GM15510 (cell line): Measurements from ENCODE around the gene HENMT1.

ENCODE experiments used
- POLR2A ChIP-seq: IDR thresholded peaks from 3 replicates; pipeline ENCODE4 v1.6.1; 2011; ENCODE audit warnings: borderline replicate concordance; ENCODE audit not compliant: insufficient read length; ENCODE audit errors: extremely low read depth

The HENMT1 gene

DNA sequence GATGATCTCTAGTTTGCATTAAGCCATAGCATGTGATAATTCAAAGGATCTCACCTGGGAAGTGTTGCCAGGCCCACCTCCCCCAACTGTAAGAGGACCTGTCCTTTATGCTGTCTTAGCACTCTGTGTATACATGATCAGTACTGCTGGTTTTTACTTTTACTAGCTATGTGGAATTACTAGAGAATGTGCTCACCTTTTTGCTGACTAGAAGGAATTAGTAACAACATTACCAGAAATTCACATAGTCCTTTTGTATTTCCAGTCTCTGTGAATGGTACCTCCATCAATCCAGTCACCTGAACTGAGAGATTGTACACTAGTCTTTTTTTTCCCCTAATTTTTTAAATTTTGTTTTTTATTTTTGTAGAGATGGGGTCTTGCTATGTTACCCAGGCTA lies 54.4 kb downstream of the HENMT1 start:
- TF ChIP-seq POLR2A, result no peak

DNA sequence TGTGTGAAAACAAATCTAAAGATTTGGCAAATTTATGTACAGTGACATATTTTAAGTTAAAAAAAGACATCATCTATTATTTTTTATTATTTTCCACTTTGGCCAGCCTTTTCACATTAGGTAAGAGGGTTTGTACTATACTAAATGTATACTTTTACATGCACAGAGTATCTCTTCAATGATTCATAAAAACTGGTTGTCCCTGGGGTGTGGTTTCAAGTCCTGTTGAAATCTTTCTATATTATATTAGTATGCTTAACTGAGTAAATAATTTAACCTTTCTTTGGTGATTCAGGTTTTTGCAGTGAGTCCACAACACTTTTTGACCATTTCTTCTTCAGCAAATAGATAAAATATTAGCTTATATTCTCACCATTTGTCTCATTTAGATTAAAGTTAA lies 55.3 kb downstream of the HENMT1 start:
- TF ChIP-seq POLR2A, result no peak

DNA sequence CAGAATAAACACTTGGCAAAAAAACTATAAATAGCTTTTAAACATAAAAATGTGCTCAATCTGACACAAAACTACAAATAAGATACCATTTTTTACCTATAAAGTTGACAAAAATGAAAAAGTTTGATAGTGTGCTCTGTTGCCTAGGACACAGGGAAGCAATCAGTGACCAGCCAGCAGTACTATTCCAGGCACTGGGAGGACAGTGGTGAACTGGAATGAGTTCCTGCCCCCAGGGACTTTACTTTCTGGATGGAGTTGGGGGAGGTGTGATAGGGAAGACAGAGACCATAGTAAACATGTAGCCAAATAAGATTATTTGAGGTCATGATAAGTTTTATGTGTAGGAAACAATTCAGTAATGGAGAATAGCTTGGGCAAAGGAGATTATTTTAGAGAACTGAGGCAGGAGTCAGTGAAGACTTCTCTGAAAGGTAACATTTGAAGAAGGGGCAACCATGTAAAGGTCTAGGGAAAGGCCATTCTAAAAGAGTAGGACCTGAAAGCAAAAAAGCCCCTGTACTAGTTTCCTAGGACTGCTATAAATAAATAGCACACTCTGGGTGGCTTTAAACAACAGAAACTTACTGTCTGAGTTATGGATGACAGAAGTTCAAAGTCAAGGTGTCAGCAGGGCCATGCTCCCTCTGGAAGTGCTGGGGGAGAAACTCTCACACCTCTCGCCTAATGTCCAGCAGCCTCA lies 59.0 kb downstream of the HENMT1 start:
- no peak for TF ChIP-seq POLR2A

DNA sequence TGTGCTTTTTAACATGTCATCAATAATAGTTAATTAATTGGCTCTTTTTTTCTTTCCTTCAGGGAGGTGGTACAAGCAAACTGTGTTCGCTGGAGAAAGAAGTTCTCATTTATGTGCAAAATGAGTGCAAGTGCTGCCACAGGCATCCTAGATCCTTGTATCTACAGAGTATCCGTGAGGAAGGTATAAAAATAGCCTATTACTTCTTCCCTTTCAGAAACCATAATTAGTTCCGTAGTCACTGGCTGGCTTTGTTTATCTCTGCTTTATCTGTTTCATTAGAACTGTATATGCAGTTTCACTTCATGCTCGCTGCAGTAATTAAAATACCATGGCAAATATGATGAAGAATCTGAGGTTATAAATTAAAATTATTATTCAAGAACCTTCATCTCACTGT lies 60.4 kb downstream of the HENMT1 start:
- no peak for TF ChIP-seq POLR2A

- no peak for TF ChIP-seq POLR2A
Observed at GRCh38 chr1:108598340-108598739, 62.6 kb downstream of the HENMT1 start.
